Mucosa of gallbladder (tissue), 1 donor: ENCODE data around the gene CEP128. TPM values are rescaled to one million over a fixed set of nuclear protein-coding genes. Genes with fewer than 3 reads are reported as not detected.

Experiments
- DNase-seq: peaks from one replicate; pipeline ENCODE4 v3.0.0-alpha.2; 2020; ENCODE audit warnings: low spot score
- total RNA-seq: library from RNA; stranded (reverse); gene quantifications from one replicate; pipeline ENCODE4 v1.2.1, GENCODE V29; 2021
- donor health status: DM: no; HTN: no; CAD: no.

CEP128 gene
- total RNA-seq, 1 donor from 2014 or later: 4.9 TPM

- no peak for DNase-seq
These were observed 272.1 kb downstream of the CEP128 start for GRCh38 chr14:80669426-80669825.

- no peak for DNase-seq
These were observed 277.0 kb downstream of the CEP128 start for GRCh38 chr14:80664576-80664975.

- no peak for DNase-seq
These were observed 278.0 kb downstream of the CEP128 start for GRCh38 chr14:80663541-80663940.

- DNase-seq: no peak
These were observed 281.8 kb downstream of the CEP128 start for GRCh38 chr14:80659783-80660182.

GRCh38 chr14:80658733-80659132, 282.8 kb downstream of the CEP128 start:
- DNase-seq: no peak

GRCh38 chr14:80658155-80658554, 283.4 kb downstream of the CEP128 start:
- DNase-seq: no peak

GRCh38 chr14:80653956-80654355, 287.6 kb downstream of the CEP128 start:
- DNase-seq: no peak

GRCh38 chr14:80645667-80646413, 295.7 kb downstream of the CEP128 start:
- DNase-seq: no peak

- no peak for DNase-seq
These were observed 296.7 kb downstream of the CEP128 start for GRCh38 chr14:80644826-80645225.

- no peak for DNase-seq
These were observed 302.7 kb downstream of the CEP128 start for GRCh38 chr14:80638620-80639515.

GRCh38 chr14:80637756-80638619, 303.6 kb downstream of the CEP128 start:
- no peak for DNase-seq

GRCh38 chr14:80636071-80636470, 305.5 kb downstream of the CEP128 start:
- no peak for DNase-seq

- DNase-seq: no peak
These were observed 307.3 kb downstream of the CEP128 start for GRCh38 chr14:80634106-80634758.

- no peak for DNase-seq
These were observed 311.9 kb downstream of the CEP128 start for GRCh38 chr14:80629606-80630005.

GRCh38 chr14:80628547-80628946, 313.0 kb downstream of the CEP128 start:
- no peak for DNase-seq

- DNase-seq: no peak
These were observed 313.8 kb downstream of the CEP128 start for GRCh38 chr14:80627745-80628144.

GRCh38 chr14:80624581-80624980, 317.0 kb downstream of the CEP128 start:
- no peak for DNase-seq

- DNase-seq: no peak
These were observed 319.8 kb downstream of the CEP128 start for GRCh38 chr14:80621701-80622100.

GRCh38 chr14:80620434-80620833, 321.1 kb downstream of the CEP128 start:
- DNase-seq: no peak

GRCh38 chr14:80618751-80619329, 322.7 kb downstream of the CEP128 start:
- DNase-seq: no peak

GRCh38 chr14:80615831-80616230, 325.7 kb downstream of the CEP128 start:
- no peak for DNase-seq
